SK-N-SH (cell line): ENCODE results near the gene USP28. TPM values are rescaled to one million over a fixed set of nuclear protein-coding genes. Genes with fewer than 3 reads are reported as not detected.

Experiments used
- CTCF ChIA-PET: fragments of 300-600, 350-600 bp; formaldehyde crosslinking; extraction: SDS; loops from one replicate; lab custom pipeline; 2021; lab: Yijun Ruan, JAX
- POLR2A ChIA-PET: fragments of 350-600 bp; sonication (Branson Sonifier 250); formaldehyde crosslinking; extraction: SDS; loops from one replicate; lab custom pipeline; 2020; ENCODE audit warnings: antibody characterized with exemption, inconsistent platforms; lab: Yijun Ruan, JAX
- DNase-seq: peaks from one replicate; pipeline ENCODE4 v3.0.0; 2012
- H2AFZ ChIP-seq: fragments of 200-600 bp; sonication (generic); 2 replicates; pipeline ENCODE4 v1.8.1; 2016; ENCODE audit warnings: antibody characterized with exemption, mild to moderate bottlenecking, low read depth
- H3F3A ChIP-seq: fragments of 200-600 bp; sonication (generic); replicated peaks from 2 replicates; pipeline ENCODE3; 2016; ENCODE audit warnings: antibody characterized with exemption, mild to moderate bottlenecking; ENCODE audit not compliant: insufficient read depth
- H3K27ac ChIP-seq, 2 experiments: fragments of 200-500 bp in 1 of 2; fragments of 200-600 bp in 1 of 2; sonication (Bioruptor generic) in 1 of 2; sonication (generic), shearing (Covaris generic) in 1 of 2; 2 replicates each; pipeline versions ENCODE4 v1.5.1 to v1.6.1; 2014 to 2016; ENCODE audit warnings: low read depth in 2 of 2, inconsistent platforms in 1 of 2, low read length in 1 of 2, mild to moderate bottlenecking in 1 of 2, mixed read lengths in 1 of 2
- H3K27me3 ChIP-seq: fragments of 200-600 bp; sonication (generic), shearing (Covaris generic); 2 replicates; pipeline ENCODE4 v1.6.1; 2016; ENCODE audit warnings: mixed run types; ENCODE audit not compliant: insufficient read depth
- H3K36me3 ChIP-seq, 2 experiments: fragments of 200-500 bp in 1 of 2; fragments of 200-600 bp in 1 of 2; sonication (Bioruptor generic) in 1 of 2; sonication (generic) in 1 of 2; replicated peaks in 1 of 2; 2 replicates each; pipeline versions ENCODE3 to v1.5.1; 2014 to 2016; ENCODE audit warnings: low read length in 1 of 2, mild to moderate bottlenecking in 1 of 2; ENCODE audit not compliant: insufficient read depth in 2 of 2, control insufficient read depth in 1 of 2
- H3K4me1 ChIP-seq, 2 experiments: fragments of 200-500 bp in 1 of 2; fragments of 200-600 bp in 1 of 2; sonication (Bioruptor generic) in 1 of 2; sonication (generic), shearing (Covaris generic) in 1 of 2; 2 replicates each; pipeline versions ENCODE4 v1.5.1 to v1.6.1; 2014 to 2016; ENCODE audit warnings: low read depth in 1 of 2, low read length in 1 of 2, mixed run types in 1 of 2; ENCODE audit not compliant: insufficient read depth in 2 of 2, control insufficient read depth in 1 of 2
- H3K4me2 ChIP-seq: fragments of 200-600 bp; sonication (generic), shearing (Covaris generic); 2 replicates; pipeline ENCODE4 v1.6.1; 2017; ENCODE audit warnings: mixed run types
- H3K4me3 ChIP-seq, 2 experiments: fragments of 200-500 bp in 1 of 2; fragments of 200-600 bp in 1 of 2; sonication (Bioruptor generic) in 1 of 2; sonication (generic), shearing (Covaris generic) in 1 of 2; 2 replicates each; pipeline versions ENCODE4 v1.5.1 to v1.8.1; 2014 to 2016; ENCODE audit warnings: low read depth in 2 of 2, inconsistent platforms in 1 of 2, low read length in 1 of 2, mild to moderate bottlenecking in 1 of 2, mixed read lengths in 1 of 2, moderate library complexity in 1 of 2
- H3K79me2 ChIP-seq: fragments of 200-600 bp; sonication (generic); 2 replicates; pipeline ENCODE4 v1.8.1; 2017; ENCODE audit warnings: mild to moderate bottlenecking; ENCODE audit not compliant: insufficient read depth
- H3K9ac ChIP-seq: fragments of 200-600 bp; sonication (generic); 2 replicates; pipeline ENCODE4 v1.6.1; 2017; ENCODE audit warnings: mixed run types
- H3K9me2 ChIP-seq: fragments of 200-600 bp; sonication (generic); 2 replicates; pipeline ENCODE4 v1.6.1; 2017; ENCODE audit warnings: mixed run types
- H3K9me3 ChIP-seq: fragments of 200-600 bp; sonication (generic); 2 replicates; pipeline ENCODE4 v1.6.1; 2017; ENCODE audit warnings: mixed run types, mild to moderate bottlenecking, moderate library complexity
- H4K20me1 ChIP-seq: fragments of 200-600 bp; sonication (generic); 2 replicates; pipeline ENCODE4 v1.6.1; 2017; ENCODE audit warnings: mild to moderate bottlenecking, mixed run types; ENCODE audit not compliant: insufficient read depth
- ELF1 ChIP-seq: IDR thresholded peaks from 2 replicates; pipeline ENCODE4 v1.4.0; 2012
- EP300 ChIP-seq, 2 experiments: IDR thresholded peaks; 2 replicates each; pipeline versions ENCODE4 v1.4.0 to v1.6.1; 2012; ENCODE audit warnings: borderline replicate concordance in 1 of 2, low read depth in 1 of 2, low read length in 1 of 2
- EZH2phosphoT487 ChIP-seq: fragments of 200-600 bp; sonication (generic); IDR thresholded peaks from 2 replicates; pipeline ENCODE4 v1.6.1; 2017; ENCODE audit warnings: low read depth, mixed run types, mild to moderate bottlenecking, antibody characterized with exemption, moderate library complexity, borderline replicate concordance
- FOXM1 ChIP-seq: IDR thresholded peaks from 2 replicates; pipeline ENCODE4 v1.4.0; 2012; ENCODE audit warnings: low read depth, mild to moderate bottlenecking
- GATA2 ChIP-seq: sonication (generic); formaldehyde crosslinking; IDR thresholded peaks from 2 replicates; pipeline ENCODE4 v1.5.0; 2020; ENCODE audit warnings: mild to moderate bottlenecking, missing genetic modification reagents
- JUND ChIP-seq: IDR thresholded peaks from 2 replicates; pipeline ENCODE4 v1.4.0; 2012
- POLR2AphosphoS5 ChIP-seq: IDR thresholded peaks from 2 replicates; pipeline ENCODE4 v1.6.1; 2012; ENCODE audit warnings: low read depth, low read length
- RXRA ChIP-seq: IDR thresholded peaks from 2 replicates; pipeline ENCODE4 v1.4.0; 2012; ENCODE audit warnings: low read depth, mild to moderate bottlenecking, borderline replicate concordance
- TAF1 ChIP-seq: IDR thresholded peaks from 2 replicates; pipeline ENCODE4 v1.6.1; 2012; ENCODE audit warnings: low read depth, mild to moderate bottlenecking, low read length, moderate library complexity, borderline replicate concordance
- TCF12 ChIP-seq: IDR thresholded peaks from 2 replicates; pipeline ENCODE4 v1.4.0; 2012
- TEAD4 ChIP-seq: IDR thresholded peaks from 2 replicates; pipeline ENCODE4 v1.4.0; 2012; ENCODE audit warnings: mild to moderate bottlenecking, borderline replicate concordance; ENCODE audit not compliant: insufficient read depth
- USF2 ChIP-seq: fragments of 150-350 bp; IDR thresholded peaks from 2 replicates; pipeline ENCODE4 v1.6.1; 2017; ENCODE audit warnings: antibody characterized with exemption, low read length, low read depth, borderline replicate concordance
- WGBS: methylation state at CpG from one replicate; pipeline ENCODE4 v1.1.6; 2017; ENCODE audit warnings: low lambda C conversion rate; 5-methylcytosine and 5-hydroxymethylcytosine counted together
- polyA plus RNA-seq, 3 experiments: library from polyadenylated mRNA; depleted of rRNA; stranded (reverse); fragments of >200 nt; gene quantifications; 2 replicates each; pipeline ENCODE4 v1.2.3, GENCODE V29; 2012

The USP28 gene
- polyA plus RNA-seq, 1 of the 3 experiments (the other 2 are of a cell fraction) = 20.0 TPM

DNA sequence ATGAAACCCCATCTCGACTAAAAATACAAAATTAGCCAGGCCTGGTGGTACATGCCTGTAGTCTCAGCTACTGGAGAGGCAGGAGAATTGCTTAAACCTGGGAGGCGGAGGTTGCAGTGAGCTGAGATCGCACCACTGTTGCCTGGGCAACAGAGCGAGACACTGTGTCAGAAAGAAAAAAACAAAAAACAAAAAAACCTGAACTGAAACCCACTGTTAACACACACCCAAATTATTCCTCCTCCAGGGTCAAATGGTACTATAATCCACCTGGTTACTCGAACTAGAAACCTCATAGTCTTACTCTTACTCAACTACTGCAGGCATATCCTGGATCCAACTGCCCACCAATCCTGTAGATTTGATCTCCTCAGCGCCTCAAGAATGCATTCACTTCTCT lies 35.5 kb downstream of the USP28 start:
- H3K36me3 ChIP-seq = peaks cover 17 to 19% of the 10 kb centered on the region in 2 experiments
- CTCF ChIA-PET = interaction anchor here (0.6 kb wide), 1 partner anchor 66 kb away, joined by 3 read pairs; no protein-coding TSS in a partner anchor
- H3K9ac ChIP-seq = no peak overlapping the region
- H3K4me2 ChIP-seq = no peak overlapping the region
- no peak overlapping the region for H2AFZ ChIP-seq
- H3K27ac ChIP-seq = no peak overlapping the region
- DNase-seq = no peak
- no peaks in the 10 kb centered on the region for H3K79me2 ChIP-seq
- no peaks in the 10 kb centered on the region for H3K9me3 ChIP-seq
- WGBS = 95% methylated on average over 6 of the region's 6 CpGs
- H3F3A ChIP-seq = no peaks in the 10 kb centered on the region
- TF ChIP-seq USF2 (no peak), ELF1 (no peak), TCF12 (no peak), FOXM1 (no peak), EZH2phosphoT487 (no peak), POLR2AphosphoS5 (no peak), JUND (no peak), RXRA (no peak), EP300 (IDR thresholded peaks at IDR 0.05; ENCODE audit: borderline replicate concordance in 1 of 2, low read depth in 1 of 2, low read length in 1 of 2) (no peak), TEAD4 (no peak), TAF1 (no peak), GATA2 (CRISPR knock-in tag) (no peak)
- POLR2A ChIA-PET = no interaction called here
- H3K4me3 ChIP-seq = no peak overlapping the region
- no peaks in the 10 kb centered on the region for H3K27me3 ChIP-seq
- H4K20me1 ChIP-seq = no peaks in the 10 kb centered on the region
- no peaks in the 10 kb centered on the region for H3K4me1 ChIP-seq
- H3K9me2 ChIP-seq = no peaks in the 10 kb centered on the region

- Histone ChIP-seq H2AFZ (no peak overlapping the region), H3K27me3 (no peaks in the 10 kb centered on the region), H3K4me2 (no peak overlapping the region), H3F3A (no peaks in the 10 kb centered on the region), H3K9ac (no peak overlapping the region), H3K9me2 (no peaks in the 10 kb centered on the region), H3K79me2 (no peaks in the 10 kb centered on the region), H4K20me1 (no peaks in the 10 kb centered on the region), H3K27ac (no peak overlapping the region), H3K4me3 (no peak overlapping the region), H3K4me1 (no peaks in the 10 kb centered on the region), H3K36me3 (peaks cover 29 to 30% of the 10 kb centered on the region in 2 experiments), H3K9me3 (no peaks in the 10 kb centered on the region)
- no peak for TF ChIP-seq EZH2phosphoT487
- CTCF ChIA-PET = interaction anchor here (0.8 to 1.3 kb wide), 2 partner anchors 31 to 425 kb away, joined by 3 to 4 read pairs; no protein-coding TSS in a partner anchor
- POLR2A ChIA-PET = interaction anchor here (1.5 kb wide), 1 partner anchor 17 kb away, joined by 3 read pairs; no protein-coding TSS in a partner anchor
- no peak for DNase-seq
- 90% methylated on average over 2 of the region's 2 CpGs for WGBS
Measured at GRCh38 chr11:113838005-113838404, 37.4 kb downstream of the USP28 start.
